Mucosa of stomach (tissue), 1 donor: ENCODE results near the gene PKD1L1.

Experiments used
- H3K27me3 ChIP-seq: one replicate; pipeline ENCODE4 v1.7.0; 2013; ENCODE audit warnings: mild to moderate bottlenecking, low read length; ENCODE audit not compliant: control insufficient read depth, insufficient read depth
- H3K36me3 ChIP-seq: one replicate; pipeline ENCODE4 v1.7.0; 2013; ENCODE audit warnings: low read length; ENCODE audit not compliant: control insufficient read depth, insufficient read depth
- H3K4me1 ChIP-seq: one replicate; pipeline ENCODE4 v1.7.0; 2013; ENCODE audit warnings: mild to moderate bottlenecking, low read length; ENCODE audit not compliant: control insufficient read depth, insufficient read depth
- H3K4me3 ChIP-seq: one replicate; pipeline ENCODE4 v1.7.0; 2013; ENCODE audit warnings: low read length
- H3K9ac ChIP-seq: one replicate; pipeline ENCODE4 v1.7.0; 2013; ENCODE audit warnings: mild to moderate bottlenecking, low read length, moderate library complexity
- H3K9me3 ChIP-seq: one replicate; pipeline ENCODE4 v1.7.0; 2013; ENCODE audit warnings: mild to moderate bottlenecking, low read length, moderate library complexity; ENCODE audit not compliant: control insufficient read depth
- donor health status: Pancreatic carcinoma.

The PKD1L1 gene

DNA sequence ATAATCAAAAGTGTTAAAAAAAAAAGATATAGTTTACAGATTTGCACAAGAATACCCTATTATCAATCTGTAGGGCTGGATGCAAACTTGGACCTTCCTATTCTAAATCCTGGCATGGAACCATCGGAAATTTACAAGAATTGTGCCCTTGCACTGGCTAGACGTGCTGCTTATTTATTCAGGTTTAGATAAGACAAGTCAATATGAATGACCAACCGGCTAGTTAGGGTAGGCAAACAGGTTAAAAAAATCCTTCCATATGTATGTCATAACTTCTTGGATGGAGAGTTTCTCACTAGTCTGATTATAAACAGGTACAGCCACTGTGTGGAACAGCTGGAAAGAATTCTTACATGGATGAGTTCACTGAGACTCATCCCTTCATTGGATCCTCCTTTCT, 41.4 kb downstream of the PKD1L1 start:
- Histone ChIP-seq H3K4me3 (no peak overlapping the region), H3K4me1 (peaks cover 7% of the 10 kb centered on the region), H3K9ac (no peak overlapping the region), H3K9me3 (no peaks in the 10 kb centered on the region), H3K36me3 (no peaks in the 10 kb centered on the region), H3K27me3 (no peaks in the 10 kb centered on the region)

DNA sequence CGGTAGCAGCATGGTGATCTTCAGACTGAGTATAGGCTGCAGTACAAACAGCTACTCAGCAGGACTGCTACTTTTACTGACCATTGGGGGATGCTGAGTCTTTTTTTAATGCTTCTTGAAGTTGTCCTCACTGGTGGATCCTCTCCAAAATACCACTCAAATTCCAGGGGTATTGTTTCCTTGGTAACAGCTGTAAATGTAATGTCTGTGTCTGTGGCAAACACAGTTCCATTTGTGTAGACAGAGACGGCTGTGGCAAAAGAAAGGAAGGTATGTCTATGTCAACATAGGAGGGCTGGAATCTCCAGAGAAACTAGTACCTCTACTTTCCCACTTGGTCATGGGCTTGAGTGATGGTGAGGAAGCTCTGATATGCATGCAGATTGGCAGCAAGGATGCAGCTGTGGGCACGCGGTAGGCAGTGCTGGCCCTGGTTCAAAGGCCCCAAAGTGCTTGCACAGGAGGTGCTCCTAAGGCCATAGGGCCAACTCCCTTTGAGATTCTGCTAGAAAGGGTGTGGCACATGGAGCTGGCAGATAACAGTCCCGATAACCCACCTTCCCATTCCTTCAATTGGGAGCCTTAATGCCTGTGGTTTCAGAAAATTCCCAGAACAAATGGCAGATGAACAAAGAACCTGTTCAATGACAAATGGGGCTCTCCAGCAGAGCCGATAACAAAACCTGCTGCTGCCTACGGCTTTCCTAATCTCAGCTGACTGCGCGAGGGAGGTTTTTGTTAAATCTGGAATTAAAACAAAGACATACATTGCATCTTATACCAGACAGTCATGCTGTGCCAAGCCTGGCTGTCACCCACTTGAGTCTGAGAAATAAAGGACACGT, 43.0 kb downstream of the PKD1L1 start:
- peaks cover 7% of the 10 kb centered on the region for H3K4me1 ChIP-seq
- no peaks in the 10 kb centered on the region for H3K9me3 ChIP-seq
- H3K4me3 ChIP-seq: no peak overlapping the region
- H3K36me3 ChIP-seq: no peaks in the 10 kb centered on the region
- no peaks in the 10 kb centered on the region for H3K27me3 ChIP-seq
- H3K9ac ChIP-seq: no peak overlapping the region

DNA sequence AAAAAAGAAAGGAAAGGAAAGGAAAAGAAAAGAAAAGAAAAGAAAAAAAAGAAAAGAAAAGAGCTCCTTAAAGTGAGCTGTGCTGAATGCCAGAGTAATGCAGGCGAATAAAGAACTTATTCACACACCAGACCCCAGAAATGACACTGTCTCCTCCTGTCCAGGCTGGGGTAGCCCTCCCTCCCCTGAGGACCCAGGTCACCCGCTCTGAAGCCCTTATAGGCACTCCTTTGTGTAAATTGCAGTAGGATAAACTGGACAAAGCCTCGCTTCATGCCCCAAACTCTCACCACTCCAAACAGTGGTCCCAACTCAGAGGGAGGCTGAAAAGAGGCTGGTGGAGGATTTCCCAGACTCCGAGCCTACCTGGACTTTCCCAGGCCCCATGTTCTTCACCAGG, 46.3 kb downstream of the PKD1L1 start:
- Histone ChIP-seq H3K27me3 (no peaks in the 10 kb centered on the region), H3K36me3 (no peaks in the 10 kb centered on the region), H3K4me3 (no peak overlapping the region), H3K9ac (no peak overlapping the region), H3K4me1 (peaks cover 4% of the 10 kb centered on the region), H3K9me3 (no peaks in the 10 kb centered on the region)

DNA sequence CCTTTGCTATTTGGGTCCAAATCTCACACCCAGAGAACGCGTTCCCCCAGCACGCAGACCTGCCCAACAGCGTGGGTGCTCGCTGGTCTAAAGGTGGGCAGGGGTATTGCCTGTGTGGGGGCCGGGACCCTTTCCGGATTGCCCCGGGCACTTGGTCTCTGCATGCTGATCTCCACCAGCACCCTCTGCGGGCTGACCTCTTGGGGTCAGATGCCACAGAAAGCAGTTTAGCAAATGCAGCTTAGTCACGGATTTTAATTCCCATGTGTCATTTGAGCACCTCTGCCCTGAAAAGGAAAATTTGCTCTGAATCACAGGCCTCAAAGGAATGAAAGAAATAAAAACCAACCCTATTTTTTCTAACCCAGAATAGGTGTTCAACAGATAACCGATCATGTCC, 46.7 kb downstream of the PKD1L1 start:
- Histone ChIP-seq H3K36me3 (no peaks in the 10 kb centered on the region), H3K9me3 (no peaks in the 10 kb centered on the region), H3K9ac (no peak overlapping the region), H3K4me3 (no peak overlapping the region), H3K4me1 (no peaks in the 10 kb centered on the region), H3K27me3 (no peaks in the 10 kb centered on the region)

DNA sequence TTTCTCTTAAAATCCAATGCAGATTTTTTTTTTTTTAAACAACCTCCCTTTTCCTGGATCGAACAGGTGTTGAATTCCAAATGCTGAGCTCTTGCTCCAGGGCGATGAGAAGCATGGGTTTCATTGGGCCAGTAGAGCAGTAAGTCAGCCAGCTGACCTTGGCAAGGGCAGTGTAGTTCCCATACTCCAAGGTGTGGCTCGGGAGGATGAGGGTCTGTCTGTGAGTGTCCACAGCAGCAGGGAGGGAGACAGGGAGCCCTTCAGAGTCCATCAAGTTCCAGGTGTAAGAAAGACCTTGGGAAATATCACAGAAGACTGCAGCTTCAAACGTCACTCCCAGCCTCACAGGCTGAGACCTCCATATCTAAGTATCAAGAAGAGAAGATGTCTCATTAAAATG, 50.4 kb downstream of the PKD1L1 start:
- Histone ChIP-seq H3K4me3 (no peak overlapping the region), H3K4me1 (peaks cover 8% of the 10 kb centered on the region), H3K36me3 (no peaks in the 10 kb centered on the region), H3K27me3 (no peaks in the 10 kb centered on the region), H3K9ac (no peak overlapping the region), H3K9me3 (no peaks in the 10 kb centered on the region)

DNA sequence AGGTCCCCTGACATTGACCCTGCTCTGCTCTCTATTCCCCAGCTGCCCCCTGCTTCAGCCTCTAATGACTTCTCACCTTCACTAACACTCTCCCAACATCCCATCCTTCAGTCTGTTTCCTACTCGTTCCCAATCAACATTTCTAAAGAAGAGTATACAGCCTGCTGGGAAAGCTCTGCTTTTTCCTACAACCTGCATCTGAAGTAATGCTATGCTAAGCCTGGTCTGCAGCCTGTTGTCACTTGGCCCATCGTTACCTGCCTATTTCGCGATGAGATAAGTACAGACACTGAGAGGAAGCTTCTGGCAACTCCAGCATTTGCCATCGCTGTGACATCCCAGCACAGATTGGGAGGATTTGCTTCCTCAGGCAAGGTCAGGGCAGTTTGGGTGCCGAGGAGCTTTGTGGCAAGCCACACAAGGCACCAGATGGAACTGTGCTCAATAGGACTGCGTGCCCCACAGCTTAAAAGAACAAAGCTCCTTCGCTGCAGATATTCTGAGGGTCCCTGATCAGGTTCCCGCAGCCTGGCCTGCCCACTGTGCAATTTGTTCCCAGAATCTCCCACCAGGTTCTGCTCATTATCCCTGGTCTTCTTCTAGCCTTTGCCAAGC, 51.4 kb downstream of the PKD1L1 start:
- H3K9ac ChIP-seq: no peak overlapping the region
- no peaks in the 10 kb centered on the region for H3K9me3 ChIP-seq
- H3K4me1 ChIP-seq: peaks cover 8% of the 10 kb centered on the region
- no peaks in the 10 kb centered on the region for H3K36me3 ChIP-seq
- H3K27me3 ChIP-seq: no peaks in the 10 kb centered on the region
- no peak overlapping the region for H3K4me3 ChIP-seq

DNA sequence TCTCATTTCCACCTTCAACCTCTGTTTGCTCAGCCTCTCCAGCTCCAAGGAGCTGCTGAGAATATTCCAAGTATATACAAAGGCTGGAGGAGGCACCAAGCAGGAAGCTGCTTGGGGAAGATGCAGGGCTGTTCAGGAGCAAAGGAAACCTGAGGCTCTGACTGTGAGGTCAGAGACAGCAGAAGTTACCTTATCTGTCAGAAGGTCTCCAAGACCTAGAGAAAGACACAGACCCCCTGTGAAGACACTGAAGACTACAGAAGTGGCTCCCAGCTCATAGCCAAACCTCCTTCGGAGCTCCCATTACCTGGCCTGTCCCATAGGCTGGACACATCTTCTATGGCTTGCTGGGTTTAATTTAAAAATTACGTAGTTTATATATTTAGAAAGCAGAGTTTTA, 53.2 kb downstream of the PKD1L1 start:
- Histone ChIP-seq H3K9me3 (no peaks in the 10 kb centered on the region), H3K27me3 (no peaks in the 10 kb centered on the region), H3K9ac (no peak overlapping the region), H3K4me3 (no peak overlapping the region), H3K36me3 (no peaks in the 10 kb centered on the region), H3K4me1 (peaks cover 8% of the 10 kb centered on the region)

DNA sequence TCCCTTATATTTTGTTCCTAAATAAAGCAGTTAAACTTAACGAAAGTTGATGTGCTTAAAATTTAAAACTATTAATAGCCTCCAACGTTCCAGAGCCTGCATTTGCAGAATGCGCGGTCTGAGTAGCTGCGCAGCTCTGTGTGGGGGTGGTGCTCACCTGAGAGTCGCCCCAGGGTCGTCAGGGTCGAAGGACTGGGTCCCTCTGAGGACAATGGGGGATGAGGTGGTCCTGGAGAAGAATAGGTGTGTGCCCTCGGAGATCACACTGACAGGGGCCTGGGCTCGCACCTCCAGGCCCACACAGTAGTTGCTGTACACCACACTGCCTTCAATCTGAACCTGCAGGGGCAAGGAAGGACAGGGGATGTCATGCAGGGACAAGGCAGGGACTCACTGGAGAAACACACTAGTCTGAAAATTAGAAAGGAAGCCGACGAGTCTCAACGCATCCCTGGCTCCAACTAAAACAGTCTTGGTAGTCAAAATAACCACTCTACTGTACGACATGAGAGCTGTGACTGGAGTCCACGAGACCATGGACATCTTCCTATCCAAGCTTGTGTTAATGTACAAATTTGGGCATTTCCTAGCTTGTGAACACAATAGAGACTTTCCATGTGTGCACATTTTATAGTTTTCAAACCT, 54.4 kb downstream of the PKD1L1 start:
- Histone ChIP-seq H3K36me3 (no peaks in the 10 kb centered on the region), H3K4me3 (no peak overlapping the region), H3K9ac (no peak overlapping the region), H3K4me1 (peaks cover 8% of the 10 kb centered on the region), H3K9me3 (no peaks in the 10 kb centered on the region), H3K27me3 (no peaks in the 10 kb centered on the region)

DNA sequence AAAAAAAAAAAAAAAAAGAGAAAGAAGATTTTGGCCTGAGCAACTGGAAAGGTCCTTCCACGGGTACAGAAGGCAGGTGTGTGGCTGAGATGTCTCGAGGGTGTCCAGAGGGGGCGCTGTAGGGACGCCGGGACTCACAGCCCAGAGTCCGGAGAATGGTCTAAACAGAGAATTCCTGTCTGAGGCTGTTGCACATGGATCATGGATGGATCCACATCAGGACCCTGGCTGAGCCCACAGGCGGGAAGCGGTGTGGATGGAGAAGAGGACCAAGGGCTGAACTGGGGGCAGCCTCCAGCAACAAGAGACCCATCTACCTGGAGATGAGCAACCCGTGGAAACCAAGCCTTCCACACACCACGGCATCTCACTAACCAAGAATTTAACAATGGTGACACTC, 55.0 kb downstream of the PKD1L1 start:
- Histone ChIP-seq H3K4me1 (peaks cover 8% of the 10 kb centered on the region), H3K9me3 (no peaks in the 10 kb centered on the region), H3K9ac (no peak overlapping the region), H3K36me3 (no peaks in the 10 kb centered on the region), H3K4me3 (no peak overlapping the region), H3K27me3 (no peaks in the 10 kb centered on the region)

DNA sequence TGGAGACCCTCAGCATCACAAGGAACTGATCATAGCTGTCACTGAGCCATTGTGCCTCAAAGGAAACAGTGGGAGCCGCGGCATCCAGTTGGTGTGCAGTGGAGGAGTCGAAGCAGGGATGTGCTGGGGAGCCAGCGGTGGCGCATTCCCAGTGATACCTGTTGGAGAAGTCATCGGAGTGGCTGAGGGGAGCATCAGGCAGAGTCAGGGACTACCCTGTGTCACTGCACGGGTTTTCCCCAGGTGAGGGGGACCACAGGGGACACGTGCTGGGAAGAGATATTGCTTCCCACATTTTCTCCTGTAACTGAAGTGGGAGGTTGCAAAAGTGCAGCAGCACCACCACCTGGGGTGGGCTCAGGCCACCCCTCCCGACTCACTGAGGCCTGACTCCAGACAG, 57.7 kb downstream of the PKD1L1 start:
- no peaks in the 10 kb centered on the region for H3K27me3 ChIP-seq
- no peak overlapping the region for H3K9ac ChIP-seq
- H3K36me3 ChIP-seq: no peaks in the 10 kb centered on the region
- no peaks in the 10 kb centered on the region for H3K9me3 ChIP-seq
- no peak overlapping the region for H3K4me3 ChIP-seq
- H3K4me1 ChIP-seq: peaks cover 5% of the 10 kb centered on the region

DNA sequence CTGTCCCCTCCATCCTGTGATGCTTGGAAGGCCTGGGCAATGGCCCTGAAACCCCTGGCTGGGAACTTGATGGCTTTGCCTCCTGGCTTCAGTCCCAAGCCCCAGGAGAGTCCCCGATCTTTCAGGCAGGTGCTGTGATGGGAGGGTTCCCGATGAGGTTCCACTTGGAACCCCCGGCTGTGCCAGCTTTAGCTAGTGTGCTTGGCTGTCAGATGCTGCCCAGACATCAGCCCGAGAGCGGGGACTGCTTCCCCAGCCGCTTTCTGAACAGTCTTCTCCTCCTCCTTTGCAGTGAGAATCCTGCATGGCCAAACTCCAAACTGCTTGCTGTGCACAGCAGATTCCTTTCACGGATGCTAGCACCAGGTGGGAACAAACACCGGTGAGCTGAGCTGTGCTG, 58.1 kb downstream of the PKD1L1 start:
- no peak overlapping the region for H3K4me3 ChIP-seq
- H3K9ac ChIP-seq: no peak overlapping the region
- no peaks in the 10 kb centered on the region for H3K27me3 ChIP-seq
- peaks cover 4% of the 10 kb centered on the region for H3K4me1 ChIP-seq
- H3K36me3 ChIP-seq: no peaks in the 10 kb centered on the region
- no peaks in the 10 kb centered on the region for H3K9me3 ChIP-seq

DNA sequence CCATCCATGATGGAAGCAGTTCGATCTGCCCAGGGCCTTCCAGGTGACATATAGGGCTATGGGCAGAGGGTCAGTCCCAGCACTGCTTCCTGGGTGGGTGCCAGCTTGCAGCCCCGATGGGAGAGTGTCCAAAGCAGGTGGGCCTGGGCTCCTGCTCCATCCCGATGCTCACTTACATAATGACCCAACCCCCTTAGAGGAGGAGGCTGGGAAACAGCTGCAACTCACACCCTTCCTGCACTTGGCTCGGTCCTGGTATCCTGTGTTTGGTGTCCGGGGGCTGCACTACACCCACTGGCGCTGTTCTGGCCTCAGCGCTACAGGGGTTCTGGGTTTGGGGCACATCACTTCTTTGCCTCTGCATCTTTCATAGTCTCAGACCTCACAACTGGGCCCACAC, 58.5 kb downstream of the PKD1L1 start:
- Histone ChIP-seq H3K4me3 (no peak overlapping the region), H3K36me3 (no peaks in the 10 kb centered on the region), H3K27me3 (no peaks in the 10 kb centered on the region), H3K9ac (no peak overlapping the region), H3K4me1 (peaks cover under 1% of the 10 kb centered on the region), H3K9me3 (no peaks in the 10 kb centered on the region)
